BE2C (cell line): Measurements from ENCODE around the gene PDE12.

ENCODE experiments used
- DNase-seq: peaks from one replicate; pipeline ENCODE4 v3.0.0-alpha.2; 2020
- H3K27me3 ChIP-seq: fragments of 250-450 bp; sonication (Bioruptor Pico); 2 replicates; pipeline ENCODE4 v1.5.1; 2020; ENCODE audit warnings: mild to moderate bottlenecking
- H3K36me3 ChIP-seq: fragments of 250-450 bp; sonication (Bioruptor Pico); 2 replicates; pipeline ENCODE4 v1.5.1; 2020; ENCODE audit warnings: mild to moderate bottlenecking
- H3K4me1 ChIP-seq: fragments of 250-450 bp; sonication (Bioruptor Pico); 2 replicates; pipeline ENCODE4 v1.5.1; 2020
- H3K4me3 ChIP-seq: 2 replicates; pipeline ENCODE4 v1.5.1; 2011; ENCODE audit warnings: low read depth, low read length
- H3K9me3 ChIP-seq: fragments of 250-450 bp; sonication (Bioruptor Pico); 2 replicates; pipeline ENCODE4 v1.5.1; 2020
- TF ChIP-seq, protein P1 (sequence below): IDR thresholded peaks from 2 replicates; pipeline ENCODE4 v1.5.1; 2012; ENCODE audit warnings: mild to moderate bottlenecking, low read depth, low read length

The PDE12 gene

GRCh38 chr3:57594144-57594543 is 38.1 kb downstream of the PDE12 start:
- no peak for DNase-seq
- H3K36me3 ChIP-seq, result no peaks in the 10 kb centered on the region
- TF ChIP-seq, protein P1, sequence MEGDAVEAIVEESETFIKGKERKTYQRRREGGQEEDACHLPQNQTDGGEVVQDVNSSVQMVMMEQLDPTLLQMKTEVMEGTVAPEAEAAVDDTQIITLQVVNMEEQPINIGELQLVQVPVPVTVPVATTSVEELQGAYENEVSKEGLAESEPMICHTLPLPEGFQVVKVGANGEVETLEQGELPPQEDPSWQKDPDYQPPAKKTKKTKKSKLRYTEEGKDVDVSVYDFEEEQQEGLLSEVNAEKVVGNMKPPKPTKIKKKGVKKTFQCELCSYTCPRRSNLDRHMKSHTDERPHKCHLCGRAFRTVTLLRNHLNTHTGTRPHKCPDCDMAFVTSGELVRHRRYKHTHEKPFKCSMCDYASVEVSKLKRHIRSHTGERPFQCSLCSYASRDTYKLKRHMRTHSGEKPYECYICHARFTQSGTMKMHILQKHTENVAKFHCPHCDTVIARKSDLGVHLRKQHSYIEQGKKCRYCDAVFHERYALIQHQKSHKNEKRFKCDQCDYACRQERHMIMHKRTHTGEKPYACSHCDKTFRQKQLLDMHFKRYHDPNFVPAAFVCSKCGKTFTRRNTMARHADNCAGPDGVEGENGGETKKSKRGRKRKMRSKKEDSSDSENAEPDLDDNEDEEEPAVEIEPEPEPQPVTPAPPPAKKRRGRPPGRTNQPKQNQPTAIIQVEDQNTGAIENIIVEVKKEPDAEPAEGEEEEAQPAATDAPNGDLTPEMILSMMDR, result no peak
- no peaks in the 10 kb centered on the region for H3K9me3 ChIP-seq
- H3K4me3 ChIP-seq, result no peak overlapping the region
- H3K4me1 ChIP-seq, result no peaks in the 10 kb centered on the region
- no peaks in the 10 kb centered on the region for H3K27me3 ChIP-seq

- Histone ChIP-seq H3K4me1 (no peaks in the 10 kb centered on the region), H3K36me3 (no peaks in the 10 kb centered on the region), H3K9me3 (no peaks in the 10 kb centered on the region), H3K4me3 (no peak overlapping the region), H3K27me3 (no peaks in the 10 kb centered on the region)
- TF ChIP-seq, protein P1, result no peak
- no peak for DNase-seq
Measured at GRCh38 chr3:57594576-57594975, 38.5 kb downstream of the PDE12 start.

GRCh38 chr3:57596495-57597126 is 40.5 kb downstream of the PDE12 start:
- Histone ChIP-seq H3K36me3 (no peaks in the 10 kb centered on the region), H3K4me1 (no peaks in the 10 kb centered on the region)
- TF ChIP-seq, protein P1, result no peak

DNA sequence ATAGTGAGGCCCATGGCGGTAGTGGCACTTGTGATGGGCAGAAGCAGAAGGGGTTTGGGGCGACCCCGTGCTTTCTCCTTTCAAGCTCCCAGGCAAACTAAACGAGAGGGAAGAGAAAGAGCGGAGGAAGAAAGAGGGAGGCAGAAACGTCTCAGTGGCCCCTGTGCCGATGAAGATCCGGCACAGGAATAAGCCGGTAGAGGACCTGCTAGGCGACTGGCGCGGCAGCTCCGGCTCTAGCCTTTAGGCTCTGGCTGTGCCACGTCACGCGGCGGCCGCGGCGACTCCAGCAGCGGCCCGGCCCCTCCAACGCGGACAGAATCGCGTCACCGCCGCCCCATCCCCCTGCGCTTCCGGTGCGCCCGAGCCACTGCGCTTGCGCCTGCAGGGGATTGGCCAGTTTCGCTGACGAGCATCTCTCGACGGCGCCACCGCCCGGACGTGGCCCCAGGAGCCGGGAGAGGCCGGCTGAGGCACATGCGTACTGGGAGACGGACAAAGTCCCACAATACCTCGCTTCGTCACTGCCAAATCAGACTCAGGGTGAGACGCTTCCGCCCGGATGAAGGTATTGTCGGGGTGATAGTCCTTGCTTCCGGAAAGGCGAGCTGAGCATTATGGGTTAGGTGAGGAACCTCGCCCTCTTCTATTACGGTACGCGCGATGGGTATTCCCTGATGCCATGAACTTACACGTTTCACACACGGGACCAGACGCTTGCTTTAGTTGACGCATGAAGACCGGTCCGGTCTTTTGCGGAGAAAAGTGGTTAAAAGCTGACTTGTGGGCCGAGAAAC is 41.3 kb downstream of the PDE12 start, which contains the start of gene ARF4:
TSS of gene ARF4 (minus strand) at position 218 of the 797 bp plus-strand sequence. CDS start at position 14, 204 bp downstream.
- Histone ChIP-seq H3K27me3 (no peaks in the 10 kb centered on the region), H3K9me3 (no peaks in the 10 kb centered on the region), H3K4me1 (no peaks in the 10 kb centered on the region), H3K4me3 (peak within 1 kb of the TSS; percentile 88), H3K36me3 (no peaks in the 10 kb centered on the region)
- TF ChIP-seq, protein P1, result no peak
- DNase-seq, result peak; percentile 95

More at GRCh38 chr3:57596495-57597126, 40.5 kb downstream of the PDE12 start:
- H3K27me3 ChIP-seq, result no peaks in the 10 kb centered on the region
- H3K9me3 ChIP-seq, result no peaks in the 10 kb centered on the region
- H3K4me3 ChIP-seq, result peak overlapping the region; percentile 88
- peak; percentile 42 for DNase-seq

GRCh38 chr3:57598765-57599360 is 42.8 kb downstream of the PDE12 start:
- H3K4me1 ChIP-seq, result no peaks in the 10 kb centered on the region
- TF ChIP-seq, protein P1, result no peak
- DNase-seq, result no peak
- H3K27me3 ChIP-seq, result no peaks in the 10 kb centered on the region
- H3K4me3 ChIP-seq, result peak overlapping the region; percentile 73
- H3K9me3 ChIP-seq, result no peaks in the 10 kb centered on the region
- H3K36me3 ChIP-seq, result no peaks in the 10 kb centered on the region

- TF ChIP-seq, protein P1, result no peak
- H3K27me3 ChIP-seq, result no peaks in the 10 kb centered on the region
- no peaks in the 10 kb centered on the region for H3K36me3 ChIP-seq
- DNase-seq, result no peak
- H3K4me3 ChIP-seq, result no peak overlapping the region
- no peaks in the 10 kb centered on the region for H3K9me3 ChIP-seq
- H3K4me1 ChIP-seq, result no peaks in the 10 kb centered on the region
Measured at GRCh38 chr3:57600195-57600594, 44.1 kb downstream of the PDE12 start.
